Esophagus muscularis mucosa (tissue), 4 donors: ENCODE results near the gene TMA7. TPM values are rescaled to one million over a fixed set of nuclear protein-coding genes. Genes with fewer than 3 reads are reported as not detected.

Source experiments
- DNase-seq: peaks from one replicate; pipeline ENCODE4 v3.0.0-alpha.2; 2017; ENCODE audit errors: extremely low spot score
- H3K27ac ChIP-seq, 4 donors: fragments of 200-600 bp; sonication (generic); replicated peaks in 1 of 4; 1 replicate in 3 of 4; 2 replicates in 1 of 4; pipeline ENCODE4 v1.5.1; 2016 to 2019; ENCODE audit warnings: mild to moderate bottlenecking in 1 of 4
- H3K27me3 ChIP-seq, 4 donors: fragments of 200-600 bp; sonication (generic); one replicate each; pipeline versions ENCODE4 v1.5.1 to v1.6.0; 2016 to 2019
- H3K36me3 ChIP-seq, 4 donors: fragments of 200-600 bp; sonication (generic); one replicate each; pipeline ENCODE4 v1.5.1; 2016 to 2019
- H3K4me1 ChIP-seq, 4 donors: fragments of 200-600 bp; sonication (generic); one replicate each; pipeline ENCODE4 v1.5.1; 2016 to 2019
- H3K4me3 ChIP-seq, 4 donors: fragments of 200-600 bp; sonication (generic); 1 replicate in 2 of 4; 2 replicates in 2 of 4; pipeline ENCODE4 v1.5.1; 2016 to 2019; ENCODE audit warnings: mild to moderate bottlenecking in 4 of 4, moderate library complexity in 1 of 4
- H3K9me3 ChIP-seq, 4 donors: fragments of 200-600 bp; sonication (generic); 1 replicate in 3 of 4; 2 replicates in 1 of 4; pipeline ENCODE4 v1.5.1; 2016 to 2019
- EP300 ChIP-seq: sonication (generic); formaldehyde crosslinking; IDR thresholded peaks from one replicate; pipeline ENCODE4 v1.6.1; 2017; ENCODE audit warnings: antibody characterized with exemption
- POLR2A ChIP-seq: fragments of 450-650 bp; IDR thresholded peaks from one replicate; pipeline ENCODE4 v1.6.1; 2017; ENCODE audit warnings: antibody characterized with exemption, moderate library complexity, mild to moderate bottlenecking, low read depth
- POLR2AphosphoS5 ChIP-seq, 2 donors: sonication (generic); formaldehyde crosslinking; IDR thresholded peaks; one replicate each; pipeline ENCODE4 v1.6.1; 2017; ENCODE audit warnings: antibody characterized with exemption in 2 of 2
- WGBS: methylation state at CpG from one replicate; pipeline ENCODE4 v1.1.5; 2018; 5-methylcytosine and 5-hydroxymethylcytosine counted together
- intact Hi-C: fragments of 100-400 bp; cut with DNase I; formaldehyde crosslinking; loops from one replicate; pipeline ENCODE4 v1.15.1; 2023
- total RNA-seq, 4 donors: library from RNA; depleted of rRNA; stranded (reverse); fragments of >200 nt; gene quantifications; one replicate each; pipeline versions ENCODE4 v1.1.0 to v1.2.1, GENCODE V29; 2016
- TF ChIP-seq, protein P1 (sequence below), 3 experiments: fragments of 200-600 bp in 2 of 3; fragments of 450-650 bp in 1 of 3; sonication (generic) in 2 of 3; IDR thresholded peaks; one replicate each; pipeline ENCODE4 v1.5.1; 2017 to 2019; ENCODE audit warnings: antibody characterized with exemption in 3 of 3, mild to moderate bottlenecking in 2 of 3, moderate library complexity in 1 of 3

Gene TMA7
- total RNA-seq, 4 donors from 2014 or later, result 167 to 270 (median 205) TPM

DNA sequence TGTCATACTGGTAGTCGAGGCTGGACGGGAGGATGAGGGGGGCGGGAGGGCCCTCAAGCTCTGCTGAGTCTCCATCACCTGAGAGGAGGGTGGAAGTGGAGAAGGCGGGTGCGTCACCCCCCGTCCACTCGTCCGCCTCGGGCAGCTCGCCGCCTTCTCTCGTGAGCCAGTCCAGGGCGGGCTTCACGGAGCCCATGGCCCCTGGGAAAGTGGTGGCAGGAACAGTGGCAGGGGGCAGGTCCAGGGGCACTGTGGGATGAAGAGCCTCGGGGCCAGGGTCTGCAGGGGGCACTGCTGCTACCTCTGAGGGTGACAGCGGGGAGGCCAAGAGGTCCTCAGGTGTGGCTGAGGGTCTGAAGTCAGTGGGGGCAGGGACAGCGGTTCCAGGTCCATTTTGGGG is 20.5 kb upstream of the TMA7 start:
- H3K4me3 ChIP-seq, result no peak overlapping the region
- peaks cover 9 to 44% (median 38%) of the 10 kb centered on the region in 4 donors for H3K4me1 ChIP-seq
- 83% methylated on average over 8 of the region's 17 CpGs for WGBS
- intact Hi-C loops, result no loop called here
- DNase-seq, result no peak
- TF ChIP-seq EP300 (no peak), POLR2A (no peak), POLR2AphosphoS5 (IDR thresholded peaks at IDR 0.05) (no peak)
- TF ChIP-seq, protein P1, sequence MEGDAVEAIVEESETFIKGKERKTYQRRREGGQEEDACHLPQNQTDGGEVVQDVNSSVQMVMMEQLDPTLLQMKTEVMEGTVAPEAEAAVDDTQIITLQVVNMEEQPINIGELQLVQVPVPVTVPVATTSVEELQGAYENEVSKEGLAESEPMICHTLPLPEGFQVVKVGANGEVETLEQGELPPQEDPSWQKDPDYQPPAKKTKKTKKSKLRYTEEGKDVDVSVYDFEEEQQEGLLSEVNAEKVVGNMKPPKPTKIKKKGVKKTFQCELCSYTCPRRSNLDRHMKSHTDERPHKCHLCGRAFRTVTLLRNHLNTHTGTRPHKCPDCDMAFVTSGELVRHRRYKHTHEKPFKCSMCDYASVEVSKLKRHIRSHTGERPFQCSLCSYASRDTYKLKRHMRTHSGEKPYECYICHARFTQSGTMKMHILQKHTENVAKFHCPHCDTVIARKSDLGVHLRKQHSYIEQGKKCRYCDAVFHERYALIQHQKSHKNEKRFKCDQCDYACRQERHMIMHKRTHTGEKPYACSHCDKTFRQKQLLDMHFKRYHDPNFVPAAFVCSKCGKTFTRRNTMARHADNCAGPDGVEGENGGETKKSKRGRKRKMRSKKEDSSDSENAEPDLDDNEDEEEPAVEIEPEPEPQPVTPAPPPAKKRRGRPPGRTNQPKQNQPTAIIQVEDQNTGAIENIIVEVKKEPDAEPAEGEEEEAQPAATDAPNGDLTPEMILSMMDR (IDR thresholded peaks at IDR 0.05), result no peak
- H3K27me3 ChIP-seq, result no peaks in the 10 kb centered on the region
- H3K36me3 ChIP-seq, result peaks cover 55 to 97% (median 78%) of the 10 kb centered on the region in 4 donors
- no peak overlapping the region for H3K27ac ChIP-seq
- no peaks in the 10 kb centered on the region for H3K9me3 ChIP-seq

DNA sequence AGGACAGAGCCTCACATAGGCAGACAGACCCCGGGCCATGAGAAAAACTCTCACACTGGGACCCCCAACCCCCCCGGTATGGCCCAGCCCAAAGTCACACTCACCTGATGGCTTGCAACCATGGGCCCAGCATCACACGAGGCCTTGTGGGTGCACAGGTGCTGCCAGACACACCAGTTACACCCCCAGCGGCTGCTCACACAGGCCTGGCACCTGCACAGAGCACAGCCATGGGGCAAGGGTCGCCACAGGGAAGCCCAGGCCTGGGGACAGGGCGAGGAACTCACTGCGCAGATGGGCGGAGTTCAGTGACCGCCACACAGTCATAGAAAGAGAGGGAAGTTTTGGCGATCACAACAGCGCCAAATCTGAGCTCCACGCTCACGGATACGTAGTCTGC is 19.5 kb upstream of the TMA7 start:
- intact Hi-C loops, result no loop called here
- H3K36me3 ChIP-seq, result peaks cover 45 to 88% (median 69%) of the 10 kb centered on the region in 4 donors
- 88% methylated on average over 14 of the region's 14 CpGs for WGBS
- DNase-seq, result no peak
- H3K4me1 ChIP-seq, result peaks cover 18 to 48% (median 40%) of the 10 kb centered on the region in 4 donors
- H3K27ac ChIP-seq, result no peak overlapping the region
- no peaks in the 10 kb centered on the region for H3K9me3 ChIP-seq
- no peak overlapping the region for H3K4me3 ChIP-seq
- H3K27me3 ChIP-seq, result no peaks in the 10 kb centered on the region
- no peak for TF ChIP-seq POLR2A
- no peak for TF ChIP-seq POLR2AphosphoS5 (IDR thresholded peaks at IDR 0.05)
- TF ChIP-seq, protein P1 (IDR thresholded peaks at IDR 0.05), result no peak
- no peak for TF ChIP-seq EP300

DNA sequence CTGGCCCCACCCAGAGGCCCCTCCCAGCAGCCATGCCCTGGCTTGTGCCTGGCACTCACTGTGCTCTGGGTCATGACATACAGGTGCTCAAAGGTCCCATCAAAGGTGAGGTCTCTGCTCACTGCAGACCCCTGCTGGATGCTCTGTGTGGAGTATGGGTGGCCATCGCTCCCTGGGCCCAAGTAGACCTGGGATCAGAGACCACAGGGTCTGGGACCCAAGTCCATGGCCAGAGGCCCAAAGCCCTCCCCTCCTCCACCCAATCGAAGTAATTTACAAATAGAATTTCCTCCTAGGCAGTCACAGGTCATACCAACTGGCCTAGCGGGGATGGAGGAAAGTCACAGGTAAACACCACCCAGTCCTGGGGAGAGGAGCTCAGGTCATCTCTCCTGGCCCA is 17.8 kb upstream of the TMA7 start:
- TF ChIP-seq POLR2AphosphoS5 (IDR thresholded peaks at IDR 0.05), result no peak
- TF ChIP-seq POLR2A, result no peak
- no peak for TF ChIP-seq EP300
- TF ChIP-seq, protein P1 (IDR thresholded peaks at IDR 0.05), result no peak
- Histone ChIP-seq H3K27ac (peak overlapping the region in 1 of 4 donors; percentile 98), H3K4me3 (no peak overlapping the region), H3K36me3 (peaks cover 28 to 71% (median 51%) of the 10 kb centered on the region in 4 donors), H3K4me1 (peaks cover 34 to 65% (median 57%) of the 10 kb centered on the region in 4 donors), H3K27me3 (no peaks in the 10 kb centered on the region), H3K9me3 (no peaks in the 10 kb centered on the region)
- intact Hi-C loops, result no loop called here
- 80% methylated on average over 3 of the region's 3 CpGs for WGBS
- no peak for DNase-seq

DNA sequence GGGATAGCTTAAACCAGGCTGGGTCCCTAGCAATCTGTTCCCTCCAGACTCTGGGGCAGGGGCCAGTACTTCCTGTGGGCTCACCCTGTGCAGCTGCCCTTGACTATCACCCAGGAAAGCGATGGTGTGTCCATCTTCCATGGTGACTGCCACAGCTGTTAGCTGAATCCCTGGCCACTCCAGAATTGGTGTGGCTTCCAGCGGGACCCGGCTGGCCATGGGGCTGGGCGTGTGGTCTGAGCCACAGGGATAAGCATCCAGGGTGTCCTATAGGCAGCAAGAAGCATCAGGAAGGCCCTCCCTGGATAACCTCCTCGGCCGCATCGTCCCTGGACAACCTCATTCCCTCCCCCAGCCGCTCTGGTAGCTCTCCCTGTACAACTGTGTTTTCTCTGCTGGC is 17.4 kb upstream of the TMA7 start:
- H3K36me3 ChIP-seq, result peaks cover 25 to 67% (median 47%) of the 10 kb centered on the region in 4 donors
- no peak for TF ChIP-seq POLR2A
- TF ChIP-seq POLR2AphosphoS5 (IDR thresholded peaks at IDR 0.05), result no peak
- TF ChIP-seq, protein P1 (IDR thresholded peaks at IDR 0.05), result no peak
- no peak for TF ChIP-seq EP300
- H3K27ac ChIP-seq, result peak overlapping the region in 1 of 4 donors; percentile 98
- H3K9me3 ChIP-seq, result no peaks in the 10 kb centered on the region
- H3K4me1 ChIP-seq, result peaks cover 38 to 69% (median 61%) of the 10 kb centered on the region in 4 donors
- no peak overlapping the region for H3K4me3 ChIP-seq
- H3K27me3 ChIP-seq, result no peaks in the 10 kb centered on the region
- DNase-seq, result no peak
- WGBS, result 82% methylated on average over 8 of the region's 8 CpGs
- intact Hi-C loops, result no loop called here

DNA sequence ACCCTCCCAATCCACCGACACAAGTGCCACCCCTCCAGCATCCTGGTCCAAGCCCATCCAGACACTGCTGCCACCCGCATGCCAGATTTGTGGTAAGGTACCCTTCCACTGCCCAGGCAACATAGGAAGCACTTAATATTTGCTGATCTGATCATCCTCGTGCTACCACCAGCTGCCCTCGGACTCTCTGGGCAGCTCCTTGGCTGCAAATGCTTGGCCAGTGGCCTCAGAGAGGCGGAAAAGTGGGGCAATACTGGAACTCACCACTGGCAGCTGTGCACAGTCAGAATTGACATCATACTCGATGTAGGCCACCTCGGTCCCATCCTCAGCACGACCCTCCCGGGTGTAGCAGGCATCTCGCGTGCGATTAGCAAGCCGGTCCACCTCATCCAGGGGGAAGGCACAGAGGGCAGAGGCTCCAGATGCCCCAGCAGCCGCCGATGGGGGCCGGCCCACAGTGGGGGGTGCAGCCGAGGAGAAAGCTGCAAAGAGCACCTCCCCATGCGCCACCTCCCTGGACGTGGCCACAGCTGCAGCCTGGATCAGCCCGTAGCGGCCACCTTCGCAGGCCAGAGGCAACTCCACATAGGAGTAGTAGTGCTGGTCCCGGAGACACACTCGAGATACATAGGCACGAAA is 16.7 kb upstream of the TMA7 start:
- intact Hi-C loops, result no loop called here
- Histone ChIP-seq H3K4me3 (no peak overlapping the region), H3K36me3 (peaks cover 22 to 60% (median 41%) of the 10 kb centered on the region in 4 donors), H3K27ac (peak overlapping the region in 1 of 4 donors; percentile 98), H3K9me3 (no peaks in the 10 kb centered on the region), H3K27me3 (no peaks in the 10 kb centered on the region), H3K4me1 (peaks cover 45 to 76% (median 68%) of the 10 kb centered on the region in 4 donors)
- WGBS, result 79% methylated on average over 18 of the region's 25 CpGs
- DNase-seq, result no peak
- TF ChIP-seq, protein P1 (IDR thresholded peaks at IDR 0.05), result no peak
- TF ChIP-seq POLR2AphosphoS5 (IDR thresholded peaks at IDR 0.05) (no peak), EP300 (no peak), POLR2A (no peak)
